ENCODE measurements around the gene ST6GALNAC6. TPM values are rescaled to one million over a fixed set of nuclear protein-coding genes. Genes with fewer than 3 reads are reported as not detected.

The ST6GALNAC6 gene
- total and polyA plus RNA-seq, 4 donors, result 22.5 to 40.4 (median 32.3) TPM

DNA sequence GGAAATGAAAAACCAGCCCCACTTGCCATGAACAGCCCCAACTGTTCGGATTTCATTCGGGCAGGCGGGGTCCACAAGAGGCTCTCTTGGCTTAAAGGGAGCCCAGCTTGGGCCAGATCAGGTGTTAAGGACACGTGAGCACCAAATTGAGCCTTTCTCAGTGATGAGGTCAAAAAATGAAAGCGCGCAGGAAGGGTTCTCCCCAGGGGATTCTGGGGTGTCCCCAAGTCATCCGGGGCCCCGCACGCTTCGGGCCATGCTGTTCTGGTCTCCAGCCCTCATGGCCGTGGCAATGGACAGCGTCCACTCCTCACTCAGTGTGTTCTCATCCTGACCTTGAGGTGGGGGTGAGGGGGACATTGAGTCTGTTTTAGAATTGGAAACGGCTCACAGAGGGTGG lies 32.9 kb downstream of the ST6GALNAC6 start (continued):
- TF ChIP-seq RXRA (IDR thresholded peaks at IDR 0.05), result no peak
- no peak for TF ChIP-seq YY1 (IDR thresholded peaks at IDR 0.05)
- TF ChIP-seq FOXA2 (IDR thresholded peaks at IDR 0.05), result no peak
- TF ChIP-seq JUND (IDR thresholded peaks at IDR 0.05), result no peak
- TF ChIP-seq, protein P1, sequence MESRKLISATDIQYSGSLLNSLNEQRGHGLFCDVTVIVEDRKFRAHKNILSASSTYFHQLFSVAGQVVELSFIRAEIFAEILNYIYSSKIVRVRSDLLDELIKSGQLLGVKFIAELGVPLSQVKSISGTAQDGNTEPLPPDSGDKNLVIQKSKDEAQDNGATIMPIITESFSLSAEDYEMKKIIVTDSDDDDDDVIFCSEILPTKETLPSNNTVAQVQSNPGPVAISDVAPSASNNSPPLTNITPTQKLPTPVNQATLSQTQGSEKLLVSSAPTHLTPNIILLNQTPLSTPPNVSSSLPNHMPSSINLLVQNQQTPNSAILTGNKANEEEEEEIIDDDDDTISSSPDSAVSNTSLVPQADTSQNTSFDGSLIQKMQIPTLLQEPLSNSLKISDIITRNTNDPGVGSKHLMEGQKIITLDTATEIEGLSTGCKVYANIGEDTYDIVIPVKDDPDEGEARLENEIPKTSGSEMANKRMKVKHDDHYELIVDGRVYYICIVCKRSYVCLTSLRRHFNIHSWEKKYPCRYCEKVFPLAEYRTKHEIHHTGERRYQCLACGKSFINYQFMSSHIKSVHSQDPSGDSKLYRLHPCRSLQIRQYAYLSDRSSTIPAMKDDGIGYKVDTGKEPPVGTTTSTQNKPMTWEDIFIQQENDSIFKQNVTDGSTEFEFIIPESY (IDR thresholded peaks at IDR 0.05), result no peak
- TF ChIP-seq, protein P2, sequence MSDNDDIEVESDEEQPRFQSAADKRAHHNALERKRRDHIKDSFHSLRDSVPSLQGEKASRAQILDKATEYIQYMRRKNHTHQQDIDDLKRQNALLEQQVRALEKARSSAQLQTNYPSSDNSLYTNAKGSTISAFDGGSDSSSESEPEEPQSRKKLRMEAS (IDR thresholded peaks at IDR 0.05), result no peak

DNA sequence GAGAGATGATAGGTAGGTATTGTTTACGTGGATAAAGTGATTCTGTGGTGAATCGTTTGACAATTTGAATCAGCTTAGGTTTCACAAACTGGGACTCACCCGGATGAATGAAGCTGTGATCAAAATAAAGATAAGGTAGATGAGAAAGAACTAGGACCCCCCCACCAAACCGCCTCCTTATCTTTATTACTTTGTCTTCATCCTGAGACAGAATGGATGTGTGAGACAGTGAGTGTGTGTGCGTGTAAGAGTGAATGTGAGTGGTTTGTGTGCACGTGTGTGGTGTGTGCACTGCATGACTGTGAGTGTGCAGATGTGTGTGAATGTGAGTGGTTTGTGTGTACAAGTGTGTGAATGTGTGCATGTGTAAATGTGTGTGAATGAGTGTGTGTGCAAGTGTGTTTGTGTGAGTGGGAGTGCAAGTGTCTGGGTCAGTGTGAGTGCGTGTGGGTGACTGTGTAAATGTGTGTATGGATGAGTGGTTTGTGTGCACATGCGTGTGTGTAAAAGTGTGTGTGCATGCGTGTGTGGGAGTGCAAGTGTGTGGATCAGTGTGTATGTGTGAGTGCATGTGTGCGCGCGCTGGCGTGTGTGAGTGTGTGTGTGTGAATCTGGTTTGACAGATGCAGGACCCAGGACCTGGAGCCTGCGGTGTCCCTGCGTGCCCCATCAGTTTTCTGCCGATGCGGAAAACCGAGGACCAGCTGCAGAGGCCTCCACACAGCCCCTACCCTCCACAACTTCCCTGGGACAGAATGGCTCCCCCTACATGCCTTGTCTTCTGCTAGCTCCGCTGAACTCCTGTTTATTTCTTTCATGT lies 33.5 kb downstream of the ST6GALNAC6 start:
- Histone ChIP-seq H3K36me3 (ENCODE audit: control insufficient read depth in 4 of 4, insufficient read depth in 3 of 4, low read depth in 1 of 4, low read length in 3 of 4) (peaks cover 0 to 3% (median 0%) of the 10 kb centered on the region in 4 donors), H3K27me3 (ENCODE audit: control insufficient read depth in 4 of 4, insufficient read depth in 4 of 4, low read length in 3 of 4) (no peaks in the 10 kb centered on the region), H3K4me1 (ENCODE audit: control insufficient read depth in 4 of 4, insufficient read depth in 4 of 4, low read length in 3 of 4) (peaks cover 0 to 12% (median 2%) of the 10 kb centered on the region in 4 donors), H3K9ac (ENCODE audit: low read depth in 1 of 2, low read length in 2 of 2) (no peak overlapping the region), H3K4me3 (ENCODE audit: low read depth in 1 of 3, low read length in 3 of 3) (no peak overlapping the region), H3K27ac (ENCODE audit: low read depth in 1 of 2, low read length in 2 of 2) (no peak overlapping the region), H3K9me3 (ENCODE audit: control insufficient read depth in 4 of 4, low read length in 3 of 4) (no peaks in the 10 kb centered on the region)
- no peak for DNase-seq (ENCODE audit: low spot score)
- WGBS, result 83% methylated on average over 19 of the region's 19 CpGs
- TF ChIP-seq NR2F2 (IDR thresholded peaks at IDR 0.05) (no peak), JUND (IDR thresholded peaks at IDR 0.05) (no peak), RXRA (IDR thresholded peaks at IDR 0.05) (no peak), GABPA (IDR thresholded peaks at IDR 0.05 in 1 of 2, conservative IDR thresholded peaks at IDR 0.05 in 1 of 2) (no peak), FOXA1 (IDR thresholded peaks at IDR 0.05) (no peak), HNF4A (conservative IDR thresholded peaks at IDR 0.05) (no peak), RAD21 (IDR thresholded peaks at IDR 0.05) (no peak), HNF4G (IDR thresholded peaks at IDR 0.05) (no peak), EGR1 (IDR thresholded peaks at IDR 0.05; ENCODE audit: low read depth in 2 of 2) (no peak), YY1 (IDR thresholded peaks at IDR 0.05) (no peak), SP1 (IDR thresholded peaks at IDR 0.05) (no peak), FOXA2 (IDR thresholded peaks at IDR 0.05) (no peak), TAF1 (conservative IDR thresholded peaks at IDR 0.05) (no peak)
- TF ChIP-seq, protein P3, sequence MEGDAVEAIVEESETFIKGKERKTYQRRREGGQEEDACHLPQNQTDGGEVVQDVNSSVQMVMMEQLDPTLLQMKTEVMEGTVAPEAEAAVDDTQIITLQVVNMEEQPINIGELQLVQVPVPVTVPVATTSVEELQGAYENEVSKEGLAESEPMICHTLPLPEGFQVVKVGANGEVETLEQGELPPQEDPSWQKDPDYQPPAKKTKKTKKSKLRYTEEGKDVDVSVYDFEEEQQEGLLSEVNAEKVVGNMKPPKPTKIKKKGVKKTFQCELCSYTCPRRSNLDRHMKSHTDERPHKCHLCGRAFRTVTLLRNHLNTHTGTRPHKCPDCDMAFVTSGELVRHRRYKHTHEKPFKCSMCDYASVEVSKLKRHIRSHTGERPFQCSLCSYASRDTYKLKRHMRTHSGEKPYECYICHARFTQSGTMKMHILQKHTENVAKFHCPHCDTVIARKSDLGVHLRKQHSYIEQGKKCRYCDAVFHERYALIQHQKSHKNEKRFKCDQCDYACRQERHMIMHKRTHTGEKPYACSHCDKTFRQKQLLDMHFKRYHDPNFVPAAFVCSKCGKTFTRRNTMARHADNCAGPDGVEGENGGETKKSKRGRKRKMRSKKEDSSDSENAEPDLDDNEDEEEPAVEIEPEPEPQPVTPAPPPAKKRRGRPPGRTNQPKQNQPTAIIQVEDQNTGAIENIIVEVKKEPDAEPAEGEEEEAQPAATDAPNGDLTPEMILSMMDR (IDR thresholded peaks at IDR 0.05; ENCODE audit: low read depth, low read length, missing input control), result no peak
- TF ChIP-seq, protein P1 (IDR thresholded peaks at IDR 0.05), result no peak
- TF ChIP-seq, protein P2 (IDR thresholded peaks at IDR 0.05), result no peak
- TF ChIP-seq, protein P4, sequence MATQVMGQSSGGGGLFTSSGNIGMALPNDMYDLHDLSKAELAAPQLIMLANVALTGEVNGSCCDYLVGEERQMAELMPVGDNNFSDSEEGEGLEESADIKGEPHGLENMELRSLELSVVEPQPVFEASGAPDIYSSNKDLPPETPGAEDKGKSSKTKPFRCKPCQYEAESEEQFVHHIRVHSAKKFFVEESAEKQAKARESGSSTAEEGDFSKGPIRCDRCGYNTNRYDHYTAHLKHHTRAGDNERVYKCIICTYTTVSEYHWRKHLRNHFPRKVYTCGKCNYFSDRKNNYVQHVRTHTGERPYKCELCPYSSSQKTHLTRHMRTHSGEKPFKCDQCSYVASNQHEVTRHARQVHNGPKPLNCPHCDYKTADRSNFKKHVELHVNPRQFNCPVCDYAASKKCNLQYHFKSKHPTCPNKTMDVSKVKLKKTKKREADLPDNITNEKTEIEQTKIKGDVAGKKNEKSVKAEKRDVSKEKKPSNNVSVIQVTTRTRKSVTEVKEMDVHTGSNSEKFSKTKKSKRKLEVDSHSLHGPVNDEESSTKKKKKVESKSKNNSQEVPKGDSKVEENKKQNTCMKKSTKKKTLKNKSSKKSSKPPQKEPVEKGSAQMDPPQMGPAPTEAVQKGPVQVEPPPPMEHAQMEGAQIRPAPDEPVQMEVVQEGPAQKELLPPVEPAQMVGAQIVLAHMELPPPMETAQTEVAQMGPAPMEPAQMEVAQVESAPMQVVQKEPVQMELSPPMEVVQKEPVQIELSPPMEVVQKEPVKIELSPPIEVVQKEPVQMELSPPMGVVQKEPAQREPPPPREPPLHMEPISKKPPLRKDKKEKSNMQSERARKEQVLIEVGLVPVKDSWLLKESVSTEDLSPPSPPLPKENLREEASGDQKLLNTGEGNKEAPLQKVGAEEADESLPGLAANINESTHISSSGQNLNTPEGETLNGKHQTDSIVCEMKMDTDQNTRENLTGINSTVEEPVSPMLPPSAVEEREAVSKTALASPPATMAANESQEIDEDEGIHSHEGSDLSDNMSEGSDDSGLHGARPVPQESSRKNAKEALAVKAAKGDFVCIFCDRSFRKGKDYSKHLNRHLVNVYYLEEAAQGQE (IDR thresholded peaks at IDR 0.05), result no peak
